GM12878 (cell line): ENCODE results near the gene EPHA2. TPM values are rescaled to one million over a fixed set of nuclear protein-coding genes. Genes with fewer than 3 reads are reported as not detected.

Experiments used
- MTA2 ChIP-seq: fragments of 450-650 bp; IDR thresholded peaks from 2 replicates; pipeline ENCODE4 v1.6.1; 2016; ENCODE audit warnings: low read depth, mild to moderate bottlenecking, moderate library complexity
- POLR2A ChIP-seq: IDR thresholded peaks from 2 replicates; pipeline ENCODE4 v1.6.1; 2011; ENCODE audit warnings: low read depth, mild to moderate bottlenecking, low read length
- POU2F2 ChIP-seq: IDR thresholded peaks from 3 replicates; pipeline ENCODE4 v1.6.1; 2011; ENCODE audit warnings: low read depth, mild to moderate bottlenecking, low read length, borderline replicate concordance
- ZNF207 ChIP-seq: fragments of 450-650 bp; IDR thresholded peaks from 2 replicates; pipeline ENCODE4 v1.6.1; 2014; ENCODE audit warnings: antibody characterized with exemption, mild to moderate bottlenecking, borderline replicate concordance
- polyA plus RNA-seq, 11 experiments: library from polyadenylated mRNA; depleted of rRNA in 4 of 11; unstranded in 6 of 11; stranded (reverse) in 5 of 11; fragments of >200 nt; fragmentation: Nextera tagmentation in 4 of 11; fragmentation: Illumina TruSeq in 1 of 11; extraction: Ambion mirVana in 4 of 11; extraction: Trizol in 1 of 11; gene quantifications; 1 replicate in 1 of 11; 2 replicates in 10 of 11; pipeline versions ENCODE4 v1.2.1 to v1.2.3, GENCODE V29; 2011 to 2016; ENCODE audit warnings: inconsistent platforms in 2 of 11, missing spikeins in 2 of 11, low read depth in 1 of 11
- total RNA-seq, 4 experiments: library from RNA; depleted of rRNA in 3 of 4; stranded (reverse); fragments of >200 nt in 3 of 4; fragmentation: Illumina TruSeq in 1 of 4; extraction: Trizol in 1 of 4; gene quantifications; 2 replicates each; pipeline versions ENCODE4 v1.2.1 to v1.2.3, GENCODE V29; 2013 to 2021
- TF ChIP-seq, protein P1 (sequence below): fragments of 450-650 bp; IDR thresholded peaks from 2 replicates; pipeline ENCODE4 v1.6.1; 2017; ENCODE audit warnings: mild to moderate bottlenecking
- TF ChIP-seq, protein P2 (sequence below): IDR thresholded peaks from 2 replicates; pipeline ENCODE4 v1.6.1; 2012; ENCODE audit warnings: mild to moderate bottlenecking, low read depth, low read length
- TF ChIP-seq, protein P3 (sequence below): fragments of 450-650 bp; IDR thresholded peaks from 2 replicates; pipeline ENCODE4 v1.6.1; 2017; ENCODE audit warnings: low read depth, mild to moderate bottlenecking, moderate library complexity
- TF ChIP-seq, protein P4 (sequence below): fragments of 450-650 bp; formaldehyde crosslinking; IDR thresholded peaks from 2 replicates; pipeline ENCODE4 v1.4.0; 2020; ENCODE audit warnings: mild to moderate bottlenecking, moderate library complexity

The EPHA2 gene
- total and polyA plus RNA-seq, 10 of the 15 experiments (the other 5 are each of a cell fraction or from before 2014, with no cell fraction given), result 0.04 to 0.51 (median 0.23) TPM; not detected in 2

DNA sequence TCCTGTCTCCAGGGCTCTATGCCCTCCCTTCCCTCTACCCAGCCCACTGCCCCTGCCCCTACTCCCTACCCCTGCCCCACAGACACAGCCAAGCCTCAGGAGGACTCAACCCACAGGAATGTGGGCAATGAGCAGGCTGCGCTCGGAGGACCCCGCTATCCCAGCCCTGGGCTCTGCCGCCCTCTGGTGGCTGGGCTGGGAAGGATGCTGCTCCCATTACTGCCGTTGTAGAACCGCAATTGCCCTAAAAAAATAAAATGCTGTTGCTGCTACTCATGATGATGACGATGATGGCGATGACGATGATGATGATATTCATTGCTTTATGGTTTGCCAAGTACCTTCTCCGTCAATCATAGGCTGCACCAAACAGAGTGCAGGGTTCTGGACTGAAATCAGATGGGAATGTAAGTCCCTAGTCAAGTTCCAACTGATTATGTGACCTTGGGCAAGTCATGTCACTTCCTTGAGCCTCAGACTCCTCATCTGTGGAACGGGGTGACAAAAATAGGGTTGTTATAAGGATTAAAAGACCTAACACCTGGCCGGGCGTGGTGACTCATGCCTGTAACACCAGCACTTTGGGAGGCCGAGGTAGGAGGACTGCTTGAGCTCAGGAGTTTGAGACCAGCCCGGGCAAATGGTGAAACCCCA, 32.0 kb upstream of the EPHA2 start (continued):
- TF ChIP-seq, protein P1, sequence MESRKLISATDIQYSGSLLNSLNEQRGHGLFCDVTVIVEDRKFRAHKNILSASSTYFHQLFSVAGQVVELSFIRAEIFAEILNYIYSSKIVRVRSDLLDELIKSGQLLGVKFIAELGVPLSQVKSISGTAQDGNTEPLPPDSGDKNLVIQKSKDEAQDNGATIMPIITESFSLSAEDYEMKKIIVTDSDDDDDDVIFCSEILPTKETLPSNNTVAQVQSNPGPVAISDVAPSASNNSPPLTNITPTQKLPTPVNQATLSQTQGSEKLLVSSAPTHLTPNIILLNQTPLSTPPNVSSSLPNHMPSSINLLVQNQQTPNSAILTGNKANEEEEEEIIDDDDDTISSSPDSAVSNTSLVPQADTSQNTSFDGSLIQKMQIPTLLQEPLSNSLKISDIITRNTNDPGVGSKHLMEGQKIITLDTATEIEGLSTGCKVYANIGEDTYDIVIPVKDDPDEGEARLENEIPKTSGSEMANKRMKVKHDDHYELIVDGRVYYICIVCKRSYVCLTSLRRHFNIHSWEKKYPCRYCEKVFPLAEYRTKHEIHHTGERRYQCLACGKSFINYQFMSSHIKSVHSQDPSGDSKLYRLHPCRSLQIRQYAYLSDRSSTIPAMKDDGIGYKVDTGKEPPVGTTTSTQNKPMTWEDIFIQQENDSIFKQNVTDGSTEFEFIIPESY, result no peak
- TF ChIP-seq, protein P2, sequence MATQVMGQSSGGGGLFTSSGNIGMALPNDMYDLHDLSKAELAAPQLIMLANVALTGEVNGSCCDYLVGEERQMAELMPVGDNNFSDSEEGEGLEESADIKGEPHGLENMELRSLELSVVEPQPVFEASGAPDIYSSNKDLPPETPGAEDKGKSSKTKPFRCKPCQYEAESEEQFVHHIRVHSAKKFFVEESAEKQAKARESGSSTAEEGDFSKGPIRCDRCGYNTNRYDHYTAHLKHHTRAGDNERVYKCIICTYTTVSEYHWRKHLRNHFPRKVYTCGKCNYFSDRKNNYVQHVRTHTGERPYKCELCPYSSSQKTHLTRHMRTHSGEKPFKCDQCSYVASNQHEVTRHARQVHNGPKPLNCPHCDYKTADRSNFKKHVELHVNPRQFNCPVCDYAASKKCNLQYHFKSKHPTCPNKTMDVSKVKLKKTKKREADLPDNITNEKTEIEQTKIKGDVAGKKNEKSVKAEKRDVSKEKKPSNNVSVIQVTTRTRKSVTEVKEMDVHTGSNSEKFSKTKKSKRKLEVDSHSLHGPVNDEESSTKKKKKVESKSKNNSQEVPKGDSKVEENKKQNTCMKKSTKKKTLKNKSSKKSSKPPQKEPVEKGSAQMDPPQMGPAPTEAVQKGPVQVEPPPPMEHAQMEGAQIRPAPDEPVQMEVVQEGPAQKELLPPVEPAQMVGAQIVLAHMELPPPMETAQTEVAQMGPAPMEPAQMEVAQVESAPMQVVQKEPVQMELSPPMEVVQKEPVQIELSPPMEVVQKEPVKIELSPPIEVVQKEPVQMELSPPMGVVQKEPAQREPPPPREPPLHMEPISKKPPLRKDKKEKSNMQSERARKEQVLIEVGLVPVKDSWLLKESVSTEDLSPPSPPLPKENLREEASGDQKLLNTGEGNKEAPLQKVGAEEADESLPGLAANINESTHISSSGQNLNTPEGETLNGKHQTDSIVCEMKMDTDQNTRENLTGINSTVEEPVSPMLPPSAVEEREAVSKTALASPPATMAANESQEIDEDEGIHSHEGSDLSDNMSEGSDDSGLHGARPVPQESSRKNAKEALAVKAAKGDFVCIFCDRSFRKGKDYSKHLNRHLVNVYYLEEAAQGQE, result no peak
- TF ChIP-seq, protein P3, sequence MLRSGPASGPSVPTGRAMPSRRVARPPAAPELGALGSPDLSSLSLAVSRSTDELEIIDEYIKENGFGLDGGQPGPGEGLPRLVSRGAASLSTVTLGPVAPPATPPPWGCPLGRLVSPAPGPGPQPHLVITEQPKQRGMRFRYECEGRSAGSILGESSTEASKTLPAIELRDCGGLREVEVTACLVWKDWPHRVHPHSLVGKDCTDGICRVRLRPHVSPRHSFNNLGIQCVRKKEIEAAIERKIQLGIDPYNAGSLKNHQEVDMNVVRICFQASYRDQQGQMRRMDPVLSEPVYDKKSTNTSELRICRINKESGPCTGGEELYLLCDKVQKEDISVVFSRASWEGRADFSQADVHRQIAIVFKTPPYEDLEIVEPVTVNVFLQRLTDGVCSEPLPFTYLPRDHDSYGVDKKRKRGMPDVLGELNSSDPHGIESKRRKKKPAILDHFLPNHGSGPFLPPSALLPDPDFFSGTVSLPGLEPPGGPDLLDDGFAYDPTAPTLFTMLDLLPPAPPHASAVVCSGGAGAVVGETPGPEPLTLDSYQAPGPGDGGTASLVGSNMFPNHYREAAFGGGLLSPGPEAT, result no peak
- TF ChIP-seq MTA2, result no peak
- TF ChIP-seq POLR2A, result no peak
- TF ChIP-seq ZNF207, result no peak
- TF ChIP-seq POU2F2, result no peak
- TF ChIP-seq, protein P4, sequence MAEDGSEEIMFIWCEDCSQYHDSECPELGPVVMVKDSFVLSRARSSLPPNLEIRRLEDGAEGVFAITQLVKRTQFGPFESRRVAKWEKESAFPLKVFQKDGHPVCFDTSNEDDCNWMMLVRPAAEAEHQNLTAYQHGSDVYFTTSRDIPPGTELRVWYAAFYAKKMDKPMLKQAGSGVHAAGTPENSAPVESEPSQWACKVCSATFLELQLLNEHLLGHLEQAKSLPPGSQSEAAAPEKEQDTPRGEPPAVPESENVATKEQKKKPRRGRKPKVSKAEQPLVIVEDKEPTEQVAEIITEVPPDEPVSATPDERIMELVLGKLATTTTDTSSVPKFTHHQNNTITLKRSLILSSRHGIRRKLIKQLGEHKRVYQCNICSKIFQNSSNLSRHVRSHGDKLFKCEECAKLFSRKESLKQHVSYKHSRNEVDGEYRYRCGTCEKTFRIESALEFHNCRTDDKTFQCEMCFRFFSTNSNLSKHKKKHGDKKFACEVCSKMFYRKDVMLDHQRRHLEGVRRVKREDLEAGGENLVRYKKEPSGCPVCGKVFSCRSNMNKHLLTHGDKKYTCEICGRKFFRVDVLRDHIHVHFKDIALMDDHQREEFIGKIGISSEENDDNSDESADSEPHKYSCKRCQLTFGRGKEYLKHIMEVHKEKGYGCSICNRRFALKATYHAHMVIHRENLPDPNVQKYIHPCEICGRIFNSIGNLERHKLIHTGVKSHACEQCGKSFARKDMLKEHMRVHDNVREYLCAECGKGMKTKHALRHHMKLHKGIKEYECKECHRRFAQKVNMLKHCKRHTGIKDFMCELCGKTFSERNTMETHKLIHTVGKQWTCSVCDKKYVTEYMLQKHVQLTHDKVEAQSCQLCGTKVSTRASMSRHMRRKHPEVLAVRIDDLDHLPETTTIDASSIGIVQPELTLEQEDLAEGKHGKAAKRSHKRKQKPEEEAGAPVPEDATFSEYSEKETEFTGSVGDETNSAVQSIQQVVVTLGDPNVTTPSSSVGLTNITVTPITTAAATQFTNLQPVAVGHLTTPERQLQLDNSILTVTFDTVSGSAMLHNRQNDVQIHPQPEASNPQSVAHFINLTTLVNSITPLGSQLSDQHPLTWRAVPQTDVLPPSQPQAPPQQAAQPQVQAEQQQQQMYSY (CRISPR knock-in tag), result no peak
- TF ChIP-seq, all 136 proteins: peak for 11
